Panc1 (cell line): Measurements from ENCODE around the gene TMEM239. TPM values are rescaled to one million over a fixed set of nuclear protein-coding genes. Genes with fewer than 3 reads are reported as not detected.

Experiments
- ATAC-seq: fragments of 200-7000 bp; cut with Tn5 transposase; 2 replicates; pipeline ENCODE4 v1.9.1; 2020; ENCODE audit warnings: mild to moderate bottlenecking, moderate library complexity
- BruUV-seq: library from RNA; stranded (reverse); fragments of 400-500 nt; replicated peaks from 2 replicates; lab custom pipeline; 2021; lab: Mats Ljungman, UMichigan
- CTCF ChIA-PET: fragments of 300-600 bp; sonication (Branson Sonifier 250); formaldehyde crosslinking; loops from one replicate; lab custom pipeline; 2022; ENCODE audit warnings: antibody characterized with exemption; lab: Charles Lee
- POLR2A ChIA-PET: fragments of 300-600 bp; sonication (Branson Sonifier 250); formaldehyde crosslinking; loops from one replicate; lab custom pipeline; 2022; ENCODE audit warnings: antibody characterized with exemption; lab: Charles Lee
- DNase-seq: peaks from one replicate; pipeline ENCODE4 v3.0.0-alpha.2; 2010; ENCODE audit warnings: low read depth, low spot score
- H3K27ac ChIP-seq: 2 replicates; pipeline ENCODE4 v1.5.1; 2011; ENCODE audit warnings: mild to moderate bottlenecking, low read length, inconsistent platforms
- H3K27me3 ChIP-seq: fragments of 200-500 bp; sonication (Bioruptor generic); 2 replicates; pipeline ENCODE4 v1.6.0; 2014; ENCODE audit warnings: low read length, inconsistent platforms; ENCODE audit not compliant: control insufficient read depth, insufficient read depth
- H3K36me3 ChIP-seq: fragments of 200-500 bp; sonication (Bioruptor generic); 2 replicates; pipeline ENCODE4 v1.5.1; 2014; ENCODE audit warnings: inconsistent platforms, mild to moderate bottlenecking, low read length, moderate library complexity; ENCODE audit not compliant: control insufficient read depth, insufficient read depth
- H3K4me1 ChIP-seq: 2 replicates; pipeline ENCODE4 v1.5.1; 2011; ENCODE audit warnings: inconsistent platforms, mild to moderate bottlenecking, low read length, moderate library complexity; ENCODE audit not compliant: control insufficient read depth, insufficient read depth
- H3K4me3 ChIP-seq, 2 experiments: 2 replicates each; pipeline ENCODE4 v1.5.1; 2011 to 2012; ENCODE audit warnings: low read depth in 2 of 2, low read length in 2 of 2, mild to moderate bottlenecking in 2 of 2, inconsistent platforms in 1 of 2, moderate library complexity in 1 of 2
- H3K9me3 ChIP-seq: fragments of 200-500 bp; sonication (Bioruptor generic); 2 replicates; pipeline ENCODE4 v1.5.1; 2014; ENCODE audit warnings: low read depth, mild to moderate bottlenecking, inconsistent platforms, low read length, moderate library complexity; ENCODE audit not compliant: control insufficient read depth, insufficient read depth
- POLR2AphosphoS5 ChIP-seq: IDR thresholded peaks from 2 replicates; pipeline ENCODE4 v1.6.1; 2012; ENCODE audit warnings: mild to moderate bottlenecking, low read depth, low read length, moderate library complexity
- SIN3A ChIP-seq: IDR thresholded peaks from 2 replicates; pipeline ENCODE4 v1.6.1; 2012; ENCODE audit warnings: low read depth, mild to moderate bottlenecking, low read length, moderate library complexity, borderline replicate concordance; ENCODE audit not compliant: insufficient read depth
- TCF7L2 ChIP-seq: IDR thresholded peaks from 2 replicates; pipeline ENCODE4 v1.6.1; 2011; ENCODE audit warnings: mild to moderate bottlenecking, low read depth, low read length, inconsistent platforms
- in situ Hi-C: cut with HindIII; loops from 2 replicates; pipeline ENCODE4 v1.10.0; 2016; ENCODE audit warnings: low sequenced_read_pairs, low pct_unique_long_range_greater_than_20kb
- intact Hi-C: fragments of 100-400 bp; cut with micrococcal nuclease; formaldehyde crosslinking; loops from one replicate; pipeline ENCODE4 v1.10.0; 2022; ENCODE audit not compliant: unreplicated experiment
- total RNA-seq: library from RNA; stranded (reverse); gene quantifications from one replicate; pipeline ENCODE4 v1.2.1, GENCODE V29; 2021; ENCODE audit not compliant: unreplicated experiment
- TF ChIP-seq, protein P1 (sequence below), 2 experiments: IDR thresholded peaks; 2 replicates each; pipeline ENCODE4 v1.6.1; 2011 to 2012; ENCODE audit warnings: low read depth in 2 of 2, control low read depth in 1 of 2, low read length in 1 of 2, mild to moderate bottlenecking in 1 of 2, moderate library complexity in 1 of 2; ENCODE audit not compliant: insufficient read depth in 1 of 2
- TF ChIP-seq, protein P2 (sequence below): fragments of 450-650 bp; IDR thresholded peaks from 2 replicates; pipeline ENCODE4 v1.5.1; 2017; ENCODE audit warnings: mild to moderate bottlenecking

TMEM239 gene
- total RNA-seq, 1 experiment from 2014 or later: not detected

DNA sequence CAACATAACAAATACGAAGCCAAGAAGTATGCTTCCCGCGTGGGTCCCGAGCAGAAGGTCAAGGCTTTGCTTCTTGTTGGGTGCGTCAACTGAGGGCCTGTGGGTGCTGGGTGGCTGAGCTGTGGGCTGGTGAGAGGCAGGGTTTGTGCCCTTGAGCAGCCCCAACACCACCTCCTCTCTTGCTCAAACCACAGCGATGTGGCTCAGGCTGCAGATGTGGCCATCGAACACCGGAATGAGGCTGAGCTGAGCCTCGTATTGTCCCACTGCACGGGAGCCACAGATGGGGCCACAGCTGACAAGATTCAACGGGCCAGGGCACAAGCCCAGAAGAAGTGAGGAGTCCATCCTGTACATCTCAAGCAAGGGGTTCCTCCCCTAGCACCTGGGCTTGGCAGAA is 50.1 kb downstream of the TMEM239 start:
- TF ChIP-seq, protein P1, sequence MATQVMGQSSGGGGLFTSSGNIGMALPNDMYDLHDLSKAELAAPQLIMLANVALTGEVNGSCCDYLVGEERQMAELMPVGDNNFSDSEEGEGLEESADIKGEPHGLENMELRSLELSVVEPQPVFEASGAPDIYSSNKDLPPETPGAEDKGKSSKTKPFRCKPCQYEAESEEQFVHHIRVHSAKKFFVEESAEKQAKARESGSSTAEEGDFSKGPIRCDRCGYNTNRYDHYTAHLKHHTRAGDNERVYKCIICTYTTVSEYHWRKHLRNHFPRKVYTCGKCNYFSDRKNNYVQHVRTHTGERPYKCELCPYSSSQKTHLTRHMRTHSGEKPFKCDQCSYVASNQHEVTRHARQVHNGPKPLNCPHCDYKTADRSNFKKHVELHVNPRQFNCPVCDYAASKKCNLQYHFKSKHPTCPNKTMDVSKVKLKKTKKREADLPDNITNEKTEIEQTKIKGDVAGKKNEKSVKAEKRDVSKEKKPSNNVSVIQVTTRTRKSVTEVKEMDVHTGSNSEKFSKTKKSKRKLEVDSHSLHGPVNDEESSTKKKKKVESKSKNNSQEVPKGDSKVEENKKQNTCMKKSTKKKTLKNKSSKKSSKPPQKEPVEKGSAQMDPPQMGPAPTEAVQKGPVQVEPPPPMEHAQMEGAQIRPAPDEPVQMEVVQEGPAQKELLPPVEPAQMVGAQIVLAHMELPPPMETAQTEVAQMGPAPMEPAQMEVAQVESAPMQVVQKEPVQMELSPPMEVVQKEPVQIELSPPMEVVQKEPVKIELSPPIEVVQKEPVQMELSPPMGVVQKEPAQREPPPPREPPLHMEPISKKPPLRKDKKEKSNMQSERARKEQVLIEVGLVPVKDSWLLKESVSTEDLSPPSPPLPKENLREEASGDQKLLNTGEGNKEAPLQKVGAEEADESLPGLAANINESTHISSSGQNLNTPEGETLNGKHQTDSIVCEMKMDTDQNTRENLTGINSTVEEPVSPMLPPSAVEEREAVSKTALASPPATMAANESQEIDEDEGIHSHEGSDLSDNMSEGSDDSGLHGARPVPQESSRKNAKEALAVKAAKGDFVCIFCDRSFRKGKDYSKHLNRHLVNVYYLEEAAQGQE (IDR thresholded peaks at IDR 0.05; ENCODE audit: insufficient read depth in 1 of 2, low read depth in 2 of 2, low read length in 1 of 2): no peak
- TF ChIP-seq SIN3A (no peak), POLR2AphosphoS5 (no peak), TCF7L2 (no peak)
- TF ChIP-seq, protein P2, sequence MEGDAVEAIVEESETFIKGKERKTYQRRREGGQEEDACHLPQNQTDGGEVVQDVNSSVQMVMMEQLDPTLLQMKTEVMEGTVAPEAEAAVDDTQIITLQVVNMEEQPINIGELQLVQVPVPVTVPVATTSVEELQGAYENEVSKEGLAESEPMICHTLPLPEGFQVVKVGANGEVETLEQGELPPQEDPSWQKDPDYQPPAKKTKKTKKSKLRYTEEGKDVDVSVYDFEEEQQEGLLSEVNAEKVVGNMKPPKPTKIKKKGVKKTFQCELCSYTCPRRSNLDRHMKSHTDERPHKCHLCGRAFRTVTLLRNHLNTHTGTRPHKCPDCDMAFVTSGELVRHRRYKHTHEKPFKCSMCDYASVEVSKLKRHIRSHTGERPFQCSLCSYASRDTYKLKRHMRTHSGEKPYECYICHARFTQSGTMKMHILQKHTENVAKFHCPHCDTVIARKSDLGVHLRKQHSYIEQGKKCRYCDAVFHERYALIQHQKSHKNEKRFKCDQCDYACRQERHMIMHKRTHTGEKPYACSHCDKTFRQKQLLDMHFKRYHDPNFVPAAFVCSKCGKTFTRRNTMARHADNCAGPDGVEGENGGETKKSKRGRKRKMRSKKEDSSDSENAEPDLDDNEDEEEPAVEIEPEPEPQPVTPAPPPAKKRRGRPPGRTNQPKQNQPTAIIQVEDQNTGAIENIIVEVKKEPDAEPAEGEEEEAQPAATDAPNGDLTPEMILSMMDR: no peak
- Histone ChIP-seq H3K9me3 (no peaks in the 10 kb centered on the region), H3K27me3 (no peaks in the 10 kb centered on the region), H3K36me3 (no peaks in the 10 kb centered on the region), H3K27ac (no peak overlapping the region), H3K4me3 (no peak overlapping the region), H3K4me1 (peaks cover 18% of the 10 kb centered on the region)
- CTCF ChIA-PET: interaction anchor here (0.6 kb wide), 1 partner anchor 142 kb away, joined by 3 read pairs; no protein-coding TSS in a partner anchor
- no peak for ATAC-seq
- intact Hi-C loops: no loop called here
- in situ Hi-C loops: no loop called here
- BruUV-seq: no TSS peak
- DNase-seq: no peak
- POLR2A ChIA-PET: no interaction called here

DNA sequence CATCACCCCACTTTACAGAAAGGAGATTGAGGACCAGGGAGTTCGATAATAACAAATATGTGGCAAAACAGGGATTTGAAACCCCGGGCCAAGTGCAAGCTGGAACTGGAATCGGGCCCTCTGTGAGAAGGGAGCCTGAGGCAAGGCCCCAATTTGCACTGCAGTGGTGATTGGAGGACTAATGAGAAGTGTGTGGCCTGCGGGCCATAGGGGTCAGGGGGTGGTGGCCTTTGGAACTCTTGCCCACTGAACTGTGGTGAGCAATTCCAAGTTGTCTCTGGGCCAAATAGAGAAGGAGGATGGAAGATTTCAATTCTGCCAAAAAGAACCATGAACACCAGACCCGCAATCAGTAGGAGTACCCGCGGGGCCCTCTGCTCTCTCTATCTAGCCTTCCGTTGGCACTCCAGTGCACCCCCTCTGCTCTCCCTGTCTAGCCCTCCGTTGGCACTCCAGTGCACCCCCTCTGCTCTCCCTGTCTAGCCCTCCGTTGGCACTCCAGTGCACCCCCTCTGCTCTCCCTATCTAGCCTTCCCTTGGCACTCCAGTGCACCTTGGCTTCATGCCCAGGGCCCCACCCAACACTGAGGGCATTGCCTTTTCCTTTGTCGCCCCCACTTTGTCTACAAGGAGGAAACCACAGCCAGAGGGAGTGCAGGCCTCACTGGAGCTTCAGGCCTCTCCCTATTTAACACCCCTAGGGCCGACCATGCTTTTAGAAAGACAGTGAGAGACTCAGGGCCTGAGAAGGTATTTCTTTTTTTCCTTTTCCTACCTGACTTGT is 51.1 kb downstream of the TMEM239 start:
- no peak for DNase-seq
- in situ Hi-C loops (no loop called here), intact Hi-C loops (no loop called here)
- TF ChIP-seq SIN3A: no peak
- TF ChIP-seq, protein P1 (IDR thresholded peaks at IDR 0.05; ENCODE audit: insufficient read depth in 1 of 2, low read depth in 2 of 2, low read length in 1 of 2): no peak
- no peak for TF ChIP-seq POLR2AphosphoS5
- TF ChIP-seq, protein P2: no peak
- no peak for TF ChIP-seq TCF7L2
- H3K4me3 ChIP-seq: no peak overlapping the region
- H3K27me3 ChIP-seq: no peaks in the 10 kb centered on the region
- no peak overlapping the region for H3K27ac ChIP-seq
- ChIA-PET POLR2A (no interaction called here), CTCF (no interaction called here)
- no TSS peak for BruUV-seq
- H3K9me3 ChIP-seq: no peaks in the 10 kb centered on the region
- H3K4me1 ChIP-seq: peaks cover 28% of the 10 kb centered on the region
- ATAC-seq: no peak
- H3K36me3 ChIP-seq: no peaks in the 10 kb centered on the region
